Stimulated activated CD8-positive, alpha-beta memory T cell treated with anti-CD3 and anti-CD28 coated beads, Interleukin-2, amount 100 ng/mL, for 48 hours (primary cell): ENCODE measurements around the gene AKAP11.
A peak's percentile ranks its signal among the peaks of the same experiment; 100 is the strongest.

Source experiments
- DNase-seq, 2 donors: peaks; one replicate each; pipeline ENCODE4 v3.0.0-alpha.2; 2020; ENCODE audit warnings: low read depth in 2 of 2

Gene AKAP11

GRCh38 chr13:42329239-42329638 lies 57.3 kb downstream of the AKAP11 start:
- no peak for DNase-seq

GRCh38 chr13:42331009-42331408 lies 59.1 kb downstream of the AKAP11 start:
- DNase-seq = no peak

DNA sequence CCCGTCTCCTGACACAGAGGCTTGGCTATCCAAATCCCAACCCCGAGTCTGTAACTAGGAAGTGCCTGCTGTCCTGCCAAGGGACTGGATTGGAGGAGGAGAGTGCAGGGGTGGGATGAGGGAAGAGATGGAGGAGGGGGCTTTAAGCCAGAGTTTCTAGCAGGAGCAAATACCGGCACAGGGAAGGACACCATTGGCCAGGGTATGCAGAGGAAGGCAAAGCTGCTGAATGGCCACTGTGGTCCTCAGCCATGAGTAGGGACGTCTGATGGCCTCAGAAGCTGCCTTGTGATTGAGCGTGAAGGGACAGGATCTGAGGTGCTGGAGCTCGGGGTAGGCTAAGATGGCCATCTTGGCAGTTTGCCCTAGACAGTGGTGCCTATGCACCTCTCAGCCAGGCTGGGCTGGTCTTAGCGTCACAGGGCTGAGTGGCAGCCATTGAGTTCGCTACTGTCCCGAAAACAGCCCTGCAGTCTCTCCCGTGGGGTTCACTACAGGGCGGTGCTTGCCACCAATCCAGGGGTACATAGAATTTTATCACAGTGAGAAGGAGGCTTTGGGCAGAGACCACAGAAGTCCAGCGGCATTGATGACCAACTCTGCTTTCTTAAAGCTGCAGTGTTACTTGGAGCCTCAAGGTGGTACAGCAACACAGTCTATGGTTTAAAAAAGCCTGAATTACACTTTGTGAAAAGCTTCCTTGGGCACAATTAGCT lies 61.8 kb downstream of the AKAP11 start:
- DNase-seq = no peak

GRCh38 chr13:42334329-42334706 lies 62.4 kb downstream of the AKAP11 start:
- DNase-seq = no peak

DNA sequence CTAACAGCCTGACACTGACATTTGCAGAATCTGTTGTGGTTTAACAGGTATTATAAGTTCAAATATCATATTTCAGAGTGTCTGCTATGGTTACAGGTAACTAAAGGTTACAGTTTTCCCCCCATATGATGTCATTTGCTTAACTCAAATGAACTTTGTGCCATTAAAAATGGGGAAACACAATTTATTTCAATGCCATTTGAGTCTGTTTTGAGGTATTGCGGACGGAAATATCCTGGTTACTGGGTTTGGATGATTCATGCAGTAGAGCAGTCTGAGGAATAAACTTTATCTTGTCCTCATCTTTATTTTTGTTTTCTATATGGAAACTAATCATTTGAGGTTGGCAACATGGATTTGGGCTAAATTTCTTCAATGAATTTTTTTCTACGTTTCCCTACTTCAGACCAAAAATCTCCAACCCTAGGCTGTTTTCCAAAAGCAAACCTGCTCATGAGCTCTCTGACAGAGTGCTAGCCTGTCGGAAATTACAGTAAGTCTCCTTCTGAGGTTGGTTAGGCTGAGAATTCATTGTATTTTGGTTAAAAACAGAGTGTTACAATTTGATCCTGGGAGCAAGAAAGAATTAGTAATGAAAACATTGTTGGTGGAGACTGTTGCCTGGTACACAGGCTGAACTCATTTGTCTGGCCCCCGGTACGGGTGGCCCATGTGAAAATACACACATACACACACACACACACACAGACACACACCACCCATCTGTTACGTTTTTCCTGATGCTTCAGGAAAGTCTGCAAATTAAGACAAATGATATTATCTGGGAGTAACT lies 66.1 kb downstream of the AKAP11 start:
- DNase-seq = no peak

GRCh38 chr13:42345367-42345766 lies 73.4 kb downstream of the AKAP11 start:
- DNase-seq = no peak

GRCh38 chr13:42348576-42348975 lies 76.6 kb downstream of the AKAP11 start:
- no peak for DNase-seq

DNA sequence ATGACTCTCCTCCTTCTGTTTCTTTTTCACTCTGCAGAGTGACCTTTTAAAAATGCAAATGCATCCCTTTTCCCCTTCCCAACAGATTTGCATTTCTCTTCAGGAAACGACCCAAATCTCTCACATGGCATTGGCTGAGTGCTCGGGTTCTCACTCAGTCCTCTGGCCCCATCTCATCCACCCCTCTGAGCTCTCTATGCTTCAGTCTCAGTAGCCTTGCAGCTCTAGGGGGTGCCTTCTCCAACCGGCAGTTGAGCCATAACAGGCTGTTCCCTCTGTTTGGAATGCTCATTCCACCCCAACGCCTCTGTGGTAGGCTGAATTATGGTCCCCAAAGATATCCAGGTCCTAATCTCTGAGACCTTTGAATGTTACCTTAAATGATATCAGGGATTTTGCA lies 78.2 kb downstream of the AKAP11 start:
- no peak for DNase-seq

DNA sequence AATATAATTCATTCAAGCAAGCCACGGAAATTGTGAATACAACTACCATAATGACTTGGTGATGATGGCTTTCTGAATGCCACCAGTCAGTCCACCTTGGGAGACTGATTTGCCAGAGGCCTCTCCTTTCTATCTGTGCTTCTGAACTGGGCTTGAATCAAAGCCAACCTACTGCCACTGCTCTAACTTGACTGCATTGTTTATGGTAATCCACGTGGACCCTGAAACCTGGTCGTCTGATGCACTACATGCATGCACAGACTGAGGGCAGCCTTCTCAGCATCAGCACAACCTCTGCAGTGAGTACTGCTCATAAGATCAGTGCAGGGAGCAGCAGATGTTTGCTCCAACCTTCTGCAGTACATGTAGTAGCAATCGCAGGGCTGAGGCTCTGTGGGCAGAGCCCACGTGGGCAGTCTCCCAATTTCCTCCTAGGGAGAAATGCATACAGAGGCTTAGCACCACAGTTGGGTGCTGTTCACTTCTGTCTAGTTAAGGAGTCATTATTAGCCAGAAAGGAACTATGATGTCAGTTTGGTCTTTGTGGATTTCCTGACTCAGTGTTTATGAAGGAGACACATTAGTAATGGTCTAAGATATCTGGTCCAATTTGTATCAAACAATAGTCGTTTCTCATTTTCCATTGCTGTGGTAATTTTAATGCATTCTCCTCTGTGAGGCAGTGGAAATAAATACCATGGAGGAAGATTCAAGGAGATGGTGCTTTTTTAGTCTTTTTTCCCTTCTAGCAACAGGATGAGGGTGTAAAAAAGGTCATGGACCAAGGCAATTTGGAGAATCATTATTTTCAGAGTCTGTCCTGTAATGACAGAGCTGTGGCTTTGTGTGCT lies 82.5 kb downstream of the AKAP11 start:
- DNase-seq = peak in 1 of 2 donors; percentile 44

- DNase-seq = peak in 1 of 2 donors; percentile 43
These were observed 83.1 kb downstream of the AKAP11 start for GRCh38 chr13:42355092-42355485.

GRCh38 chr13:42355491-42356183 lies 83.7 kb downstream of the AKAP11 start:
- no peak for DNase-seq

- DNase-seq = no peak
These were observed 84.2 kb downstream of the AKAP11 start for GRCh38 chr13:42356184-42356575.

- no peak for DNase-seq
These were observed 88.2 kb downstream of the AKAP11 start for GRCh38 chr13:42360046-42360574.

DNA sequence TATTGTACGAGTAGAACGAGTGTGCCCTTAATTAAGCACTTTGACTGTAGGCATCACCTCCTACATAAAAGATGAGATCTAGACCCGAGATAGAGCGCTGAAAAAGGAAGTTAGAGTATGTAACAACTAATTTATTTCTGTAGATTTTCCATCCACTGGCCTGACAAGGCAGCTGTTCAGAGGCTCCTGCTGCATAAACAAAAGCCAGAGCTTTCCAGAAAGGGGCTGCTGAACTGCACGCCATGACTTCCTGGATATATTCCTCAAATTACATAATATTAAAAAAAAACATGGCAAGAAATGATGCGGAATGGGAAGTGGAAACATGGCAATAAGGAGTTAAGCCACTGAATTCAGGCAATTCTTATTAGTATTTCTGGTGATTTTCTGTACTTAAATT lies 89.7 kb downstream of the AKAP11 start:
- no peak for DNase-seq

DNA sequence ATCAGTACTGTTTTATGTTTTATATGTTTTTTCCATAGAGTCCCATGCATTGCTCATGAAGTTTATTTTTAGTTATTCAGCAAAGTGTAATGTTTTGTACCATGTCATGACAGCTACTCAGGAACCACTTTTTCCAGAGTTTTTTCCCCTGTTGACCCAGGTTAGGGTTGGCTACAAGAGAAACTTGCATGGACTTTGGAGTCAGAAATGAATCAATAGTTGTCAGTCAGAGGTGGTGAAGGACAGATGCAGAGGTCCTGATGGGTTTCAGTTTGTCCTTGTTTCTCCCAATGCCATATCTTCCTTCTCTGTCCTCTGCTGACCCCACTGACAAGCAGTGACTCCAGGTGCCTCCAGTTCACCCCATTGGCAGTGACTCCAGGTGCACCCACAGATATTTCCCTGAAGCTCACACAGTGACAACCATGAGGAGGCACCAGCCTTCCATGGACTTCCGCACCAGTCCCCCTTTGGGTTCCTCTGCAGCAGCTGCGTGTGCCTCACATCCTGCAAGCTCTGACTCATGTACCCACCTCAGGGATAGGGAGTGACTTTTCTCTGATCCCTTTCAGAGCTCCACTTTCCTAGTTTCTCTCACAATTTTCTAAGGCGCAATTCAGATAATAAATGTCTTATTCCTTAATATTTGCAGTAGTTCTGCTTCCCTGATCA lies 92.1 kb downstream of the AKAP11 start:
- DNase-seq = no peak

DNA sequence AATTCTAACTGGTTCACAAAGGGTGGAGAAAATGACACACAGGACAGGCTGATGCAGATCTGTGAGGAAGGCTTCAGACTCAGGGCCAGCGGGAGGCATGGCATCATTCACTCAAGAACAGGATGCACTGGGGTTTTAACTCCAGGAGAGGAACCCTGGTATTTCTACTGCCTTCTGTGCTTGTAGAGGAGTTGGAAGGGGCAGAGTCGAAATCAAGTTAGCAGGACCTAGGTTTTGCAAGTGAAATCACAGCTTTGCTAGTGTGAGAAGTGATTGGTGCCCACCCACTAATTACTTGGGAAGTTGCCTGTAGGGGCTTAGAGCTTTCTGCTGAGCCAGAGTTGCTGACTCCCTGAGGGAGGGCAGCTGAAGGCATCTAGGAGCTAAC lies 92.7 kb downstream of the AKAP11 start:
- no peak for DNase-seq

DNA sequence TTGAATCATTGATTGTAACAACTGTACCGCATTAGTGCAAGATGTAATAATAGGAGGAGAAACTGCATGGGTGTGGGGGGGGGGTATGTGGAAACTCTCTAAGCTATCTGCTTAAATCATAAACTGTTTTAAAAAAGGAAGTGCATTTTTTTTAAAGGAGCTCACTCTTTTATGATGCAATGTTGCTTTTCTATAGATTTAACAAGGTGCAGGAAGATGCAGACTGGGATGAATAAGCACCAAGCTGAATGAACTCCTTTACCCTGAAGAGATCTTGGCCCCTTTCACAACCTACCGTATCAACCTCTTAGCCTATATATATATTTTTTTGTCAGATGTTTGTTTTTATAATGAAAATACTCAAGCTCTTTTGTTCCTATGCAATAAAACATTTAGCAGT lies 95.9 kb downstream of the AKAP11 start:
- DNase-seq = no peak

GRCh38 chr13:42369071-42369797 lies 97.3 kb downstream of the AKAP11 start:
- peak in 1 of 2 donors; percentile 44 for DNase-seq

DNA sequence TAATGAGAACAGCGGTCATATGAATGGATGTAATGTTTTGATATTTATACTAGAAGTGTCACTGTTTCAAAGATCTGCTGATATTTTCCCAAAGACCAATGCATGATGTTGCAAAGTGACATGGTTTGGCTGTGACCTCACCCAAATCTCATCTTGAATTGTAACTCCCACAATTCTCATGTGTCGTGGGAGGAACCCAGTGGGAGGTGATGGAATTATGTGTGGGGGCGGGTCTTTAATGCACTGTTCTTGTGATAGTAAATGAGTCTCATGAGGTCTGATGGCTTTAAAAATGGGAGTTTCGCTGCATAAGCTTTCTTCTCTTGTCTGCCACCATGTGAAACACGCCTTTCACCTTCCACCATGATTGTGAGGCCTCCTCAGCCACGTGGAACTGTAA lies 98.3 kb downstream of the AKAP11 start:
- DNase-seq = no peak
